HFFc6 (cell line): ENCODE measurements around the gene ERO1B. TPM values are rescaled to one million over a fixed set of nuclear protein-coding genes. Genes with fewer than 3 reads are reported as not detected.

ENCODE experiments used
- DNase-seq: peaks from one replicate; pipeline ENCODE4 v3.0.0-alpha.2; 2018
- H3K27ac Mint-ChIP-seq: 2 replicates; pipeline ENCODE4 v1.8.0; 2020; ENCODE audit warnings: mild to moderate bottlenecking, mixed read lengths
- H3K27me3 Mint-ChIP-seq: 2 replicates; pipeline ENCODE4 v1.8.0; 2021; ENCODE audit warnings: mild to moderate bottlenecking, moderate library complexity, mixed read lengths; ENCODE audit not compliant: insufficient read depth
- H3K36me3 Mint-ChIP-seq: 2 replicates; pipeline ENCODE4 v1.8.0; 2021; ENCODE audit warnings: low read depth, mixed read lengths
- H3K4me1 Mint-ChIP-seq: 2 replicates; pipeline ENCODE4 v1.8.0; 2020; ENCODE audit warnings: low read depth, mixed read lengths
- H3K4me3 Mint-ChIP-seq: 2 replicates; pipeline ENCODE4 v1.8.0; 2020; ENCODE audit warnings: mild to moderate bottlenecking, moderate library complexity, mixed read lengths
- H3K9me3 Mint-ChIP-seq: 2 replicates; pipeline ENCODE4 v1.8.0; 2020; ENCODE audit warnings: mild to moderate bottlenecking, mixed read lengths
- total RNA-seq, 6 experiments: library from RNA; stranded (reverse); fragmentation: NEBNext Ultra II Directional; extraction: Animal tissue kit (Norgen Biotek cat#: 25700); gene quantifications; 2 replicates in 1 of 6; 3 replicates in 5 of 6; pipeline ENCODE4 v1.2.3, GENCODE V29; 2021
- TF ChIP-seq, protein P1 (sequence below): fragments of 200-600 bp; sonication (generic); IDR thresholded peaks from 2 replicates; pipeline ENCODE4 v1.5.0; 2021; ENCODE audit warnings: antibody characterized with exemption, mild to moderate bottlenecking

The ERO1B gene
- total RNA-seq, 6 experiments from 2014 or later, result 1.5 to 2.3 (median 2.0) TPM

DNA sequence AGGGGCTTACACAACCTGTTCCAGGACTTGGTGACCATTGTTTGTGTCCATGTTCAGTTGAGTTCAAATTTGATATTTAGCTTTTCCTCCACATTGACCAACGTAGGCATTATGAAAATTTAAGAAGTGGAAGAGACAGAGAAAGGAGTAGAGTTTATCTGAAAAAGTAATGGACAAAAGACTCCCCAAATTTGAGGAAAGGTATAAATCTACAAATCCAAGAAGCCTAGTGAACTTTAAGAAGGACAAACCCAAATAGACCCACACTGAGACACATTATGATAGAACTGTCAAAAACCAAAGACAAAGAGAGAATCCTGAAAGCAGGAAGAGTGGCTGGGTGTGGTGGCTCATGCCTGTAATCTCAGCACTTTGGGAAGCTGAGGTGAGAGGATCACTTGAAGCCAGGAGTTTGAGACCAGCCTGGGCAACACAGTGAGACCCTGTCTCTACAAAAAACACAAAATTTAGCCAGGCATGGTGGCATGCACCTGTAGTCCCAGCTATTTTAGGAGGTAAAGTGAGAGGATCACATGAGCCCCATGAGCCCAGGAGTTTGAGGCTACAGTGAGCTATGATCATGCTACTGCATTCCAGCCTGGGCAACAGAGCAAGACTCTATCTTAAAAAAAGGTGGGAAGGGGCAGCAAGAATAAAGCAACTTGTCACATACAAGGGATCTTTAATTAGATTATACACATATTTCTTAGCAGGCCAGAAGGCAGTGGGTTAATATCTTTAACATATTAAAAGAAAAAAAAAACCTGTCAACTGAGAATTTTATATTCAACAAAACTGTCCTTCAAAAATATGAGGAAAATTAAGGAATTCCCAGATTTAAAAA lies 41.0 kb upstream of the ERO1B start:
- H3K4me1 Mint-ChIP-seq, result no peaks in the 10 kb centered on the region
- no peak for DNase-seq
- no peak overlapping the region for H3K27ac Mint-ChIP-seq
- H3K9me3 Mint-ChIP-seq, result peaks cover 19% of the 10 kb centered on the region
- no peak overlapping the region for H3K4me3 Mint-ChIP-seq
- H3K36me3 Mint-ChIP-seq, result peaks cover 5% of the 10 kb centered on the region; the same call in 1 of the 2 replicates
- TF ChIP-seq, protein P1, sequence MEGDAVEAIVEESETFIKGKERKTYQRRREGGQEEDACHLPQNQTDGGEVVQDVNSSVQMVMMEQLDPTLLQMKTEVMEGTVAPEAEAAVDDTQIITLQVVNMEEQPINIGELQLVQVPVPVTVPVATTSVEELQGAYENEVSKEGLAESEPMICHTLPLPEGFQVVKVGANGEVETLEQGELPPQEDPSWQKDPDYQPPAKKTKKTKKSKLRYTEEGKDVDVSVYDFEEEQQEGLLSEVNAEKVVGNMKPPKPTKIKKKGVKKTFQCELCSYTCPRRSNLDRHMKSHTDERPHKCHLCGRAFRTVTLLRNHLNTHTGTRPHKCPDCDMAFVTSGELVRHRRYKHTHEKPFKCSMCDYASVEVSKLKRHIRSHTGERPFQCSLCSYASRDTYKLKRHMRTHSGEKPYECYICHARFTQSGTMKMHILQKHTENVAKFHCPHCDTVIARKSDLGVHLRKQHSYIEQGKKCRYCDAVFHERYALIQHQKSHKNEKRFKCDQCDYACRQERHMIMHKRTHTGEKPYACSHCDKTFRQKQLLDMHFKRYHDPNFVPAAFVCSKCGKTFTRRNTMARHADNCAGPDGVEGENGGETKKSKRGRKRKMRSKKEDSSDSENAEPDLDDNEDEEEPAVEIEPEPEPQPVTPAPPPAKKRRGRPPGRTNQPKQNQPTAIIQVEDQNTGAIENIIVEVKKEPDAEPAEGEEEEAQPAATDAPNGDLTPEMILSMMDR, result no peak
- no peaks in the 10 kb centered on the region for H3K27me3 Mint-ChIP-seq

DNA sequence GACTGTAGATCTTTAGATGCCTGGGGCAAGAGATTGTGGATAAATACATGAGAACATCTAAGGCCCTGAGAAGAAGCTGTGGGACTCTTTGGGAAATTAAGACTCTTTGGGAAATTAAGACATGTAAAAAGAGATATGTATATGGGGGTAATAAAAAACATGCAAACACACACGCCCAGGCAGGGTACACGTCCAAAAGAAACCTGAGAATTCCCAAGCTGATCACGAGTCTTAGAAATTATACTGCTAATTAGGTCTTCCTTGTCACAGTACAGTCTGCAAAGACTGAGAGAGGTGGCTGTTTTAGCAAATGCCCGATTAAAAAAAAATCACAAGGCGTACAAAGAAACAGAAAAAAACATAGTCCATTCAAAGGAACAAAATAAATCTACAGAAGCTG lies 39.3 kb upstream of the ERO1B start:
- TF ChIP-seq, protein P1, result no peak
- Mint-ChIP-seq H3K4me3 (no peak overlapping the region), H3K4me1 (no peaks in the 10 kb centered on the region), H3K27me3 (no peaks in the 10 kb centered on the region), H3K27ac (no peak overlapping the region), H3K9me3 (peaks cover 19% of the 10 kb centered on the region), H3K36me3 (peaks cover 5% of the 10 kb centered on the region; the same call in 1 of the 2 replicates)
- no peak for DNase-seq

DNA sequence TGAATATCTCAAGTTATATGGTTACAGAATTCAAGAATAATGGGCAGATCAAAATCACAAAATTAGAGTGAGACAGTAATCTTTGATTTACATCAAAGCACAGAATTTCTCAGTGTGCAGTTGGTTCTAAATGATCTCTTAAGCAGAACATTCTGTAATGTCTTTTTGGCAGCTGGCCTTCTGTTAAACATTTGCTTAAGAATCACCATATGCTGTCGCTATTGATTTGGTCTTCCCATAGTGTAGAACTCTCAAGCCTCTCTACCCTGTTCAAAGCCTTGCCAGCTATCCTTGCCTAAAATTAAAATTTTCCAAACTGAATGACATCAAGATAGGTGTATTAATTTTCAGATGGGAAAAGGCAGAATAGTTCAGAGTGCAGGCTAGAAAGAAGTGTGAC lies 38.9 kb upstream of the ERO1B start:
- no peak overlapping the region for H3K27ac Mint-ChIP-seq
- no peak overlapping the region for H3K4me3 Mint-ChIP-seq
- TF ChIP-seq, protein P1, result no peak
- H3K36me3 Mint-ChIP-seq, result peaks cover 5% of the 10 kb centered on the region; the same call in 1 of the 2 replicates
- peaks cover 19% of the 10 kb centered on the region for H3K9me3 Mint-ChIP-seq
- no peaks in the 10 kb centered on the region for H3K27me3 Mint-ChIP-seq
- no peak for DNase-seq
- no peaks in the 10 kb centered on the region for H3K4me1 Mint-ChIP-seq

DNA sequence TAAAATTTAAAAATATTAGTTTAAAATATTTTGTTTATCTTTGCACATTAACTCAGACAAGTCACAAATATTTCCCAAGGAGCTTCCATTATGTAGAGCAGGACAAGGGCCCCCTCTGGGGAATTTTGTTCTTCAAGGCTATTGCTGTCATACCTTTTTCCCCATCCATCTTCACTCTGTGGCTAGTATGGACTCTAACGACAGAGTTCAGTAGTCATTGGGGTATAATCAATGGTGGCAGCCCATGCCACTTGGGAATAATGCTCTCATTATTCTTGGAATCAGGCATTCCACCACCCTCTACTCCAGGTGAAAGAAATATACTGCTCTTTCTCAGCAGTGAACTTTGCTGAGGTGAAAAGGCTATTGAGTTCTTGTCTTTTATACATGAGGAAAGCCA lies 38.5 kb upstream of the ERO1B start:
- H3K4me1 Mint-ChIP-seq, result no peaks in the 10 kb centered on the region
- H3K36me3 Mint-ChIP-seq, result peaks cover 5% of the 10 kb centered on the region; the same call in 1 of the 2 replicates
- no peak for DNase-seq
- H3K9me3 Mint-ChIP-seq, result peaks cover 19% of the 10 kb centered on the region
- no peak overlapping the region for H3K27ac Mint-ChIP-seq
- TF ChIP-seq, protein P1, result no peak
- H3K27me3 Mint-ChIP-seq, result no peaks in the 10 kb centered on the region
- no peak overlapping the region for H3K4me3 Mint-ChIP-seq

DNA sequence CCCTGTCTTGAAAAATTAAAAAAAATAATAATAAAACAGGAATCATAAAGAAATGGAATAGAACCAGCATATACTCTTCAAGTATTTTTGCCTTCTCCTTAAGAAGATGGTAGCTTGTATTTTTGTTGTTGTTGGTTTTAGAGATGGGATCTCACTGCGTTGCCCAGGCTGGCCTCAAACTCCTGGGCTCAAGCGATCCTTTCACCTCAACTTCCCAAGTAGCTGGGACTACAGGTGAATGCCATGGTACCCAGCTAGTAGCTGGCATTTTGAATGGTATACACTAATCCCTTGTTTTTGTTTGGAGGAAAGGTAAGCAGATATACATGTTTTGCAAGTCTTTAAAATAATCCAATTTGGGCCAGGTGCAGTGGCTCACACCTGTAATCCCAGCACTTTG lies 34.7 kb upstream of the ERO1B start:
- TF ChIP-seq, protein P1, result no peak

More for the DNA sequence above, 34.7 kb upstream of the ERO1B start:
- H3K9me3 Mint-ChIP-seq, result no peaks in the 10 kb centered on the region; the same call in 1 of the 2 replicates
- no peak for DNase-seq
- H3K27me3 Mint-ChIP-seq, result no peaks in the 10 kb centered on the region
- H3K27ac Mint-ChIP-seq, result no peak overlapping the region
- no peaks in the 10 kb centered on the region for H3K4me1 Mint-ChIP-seq
- H3K36me3 Mint-ChIP-seq, result no peaks in the 10 kb centered on the region
- H3K4me3 Mint-ChIP-seq, result no peak overlapping the region
